Measurements from ENCODE around the gene EXOSC2. TPM values are rescaled to one million over a fixed set of nuclear protein-coding genes. Genes with fewer than 3 reads are reported as not detected.

EXOSC2 gene
- total and polyA plus RNA-seq, 2 experiments from 2014 or later, result 31.0 to 47.4 TPM

- H3K27ac ChIP-seq, result no peak overlapping the region
- no peak for DNase-seq (ENCODE audit: low read depth in 1 of 2, low spot score in 1 of 2)
- no peaks in the 10 kb centered on the region for H3K9me3 ChIP-seq (ENCODE audit: low read depth)
- TF ChIP-seq CTCF (IDR thresholded peaks at IDR 0.05; ENCODE audit: low read depth, low read length), result no peak
- H3K36me3 ChIP-seq, result no peaks in the 10 kb centered on the region
- H3K4me1 ChIP-seq (ENCODE audit: low read depth), result peaks cover 13% of the 10 kb centered on the region
- no peaks in the 10 kb centered on the region for H3K27me3 ChIP-seq
- no peak overlapping the region for H3K4me3 ChIP-seq
These were observed 25.0 kb downstream of the EXOSC2 start for GRCh38 chr9:130718562-130718961.

GRCh38 chr9:130720762-130721161, 27.2 kb downstream of the EXOSC2 start:
- Histone ChIP-seq H3K27me3 (no peaks in the 10 kb centered on the region), H3K9me3 (ENCODE audit: low read depth) (no peaks in the 10 kb centered on the region), H3K4me3 (no peak overlapping the region), H3K4me1 (ENCODE audit: low read depth) (peaks cover 6% of the 10 kb centered on the region), H3K36me3 (no peaks in the 10 kb centered on the region), H3K27ac (no peak overlapping the region)
- no peak for DNase-seq (ENCODE audit: low read depth in 1 of 2, low spot score in 1 of 2)
- no peak for TF ChIP-seq CTCF (IDR thresholded peaks at IDR 0.05; ENCODE audit: low read depth, low read length)

GRCh38 chr9:130728721-130729120, 35.1 kb downstream of the EXOSC2 start:
- peak in 1 of 2 donors; percentile 61 for DNase-seq (ENCODE audit: low read depth in 1 of 2, low spot score in 1 of 2)
- Histone ChIP-seq H3K27me3 (no peaks in the 10 kb centered on the region), H3K9me3 (ENCODE audit: low read depth) (no peaks in the 10 kb centered on the region), H3K27ac (no peak overlapping the region), H3K4me1 (ENCODE audit: low read depth) (no peaks in the 10 kb centered on the region), H3K4me3 (no peak overlapping the region), H3K36me3 (no peaks in the 10 kb centered on the region)
- TF ChIP-seq CTCF (IDR thresholded peaks at IDR 0.05; ENCODE audit: low read depth, low read length), result no peak

GRCh38 chr9:130729145-130729544, 35.6 kb downstream of the EXOSC2 start:
- H3K27me3 ChIP-seq, result no peaks in the 10 kb centered on the region
- no peak for DNase-seq (ENCODE audit: low read depth in 1 of 2, low spot score in 1 of 2)
- H3K27ac ChIP-seq, result no peak overlapping the region
- H3K4me1 ChIP-seq (ENCODE audit: low read depth), result no peaks in the 10 kb centered on the region
- H3K4me3 ChIP-seq, result no peak overlapping the region
- H3K9me3 ChIP-seq (ENCODE audit: low read depth), result no peaks in the 10 kb centered on the region
- H3K36me3 ChIP-seq, result no peaks in the 10 kb centered on the region
- no peak for TF ChIP-seq CTCF (IDR thresholded peaks at IDR 0.05; ENCODE audit: low read depth, low read length)

GRCh38 chr9:130731355-130731754, 37.8 kb downstream of the EXOSC2 start:
- Histone ChIP-seq H3K27ac (no peak overlapping the region), H3K36me3 (no peaks in the 10 kb centered on the region), H3K9me3 (ENCODE audit: low read depth) (no peaks in the 10 kb centered on the region), H3K4me3 (no peak overlapping the region), H3K27me3 (no peaks in the 10 kb centered on the region), H3K4me1 (ENCODE audit: low read depth) (no peaks in the 10 kb centered on the region)
- no peak for DNase-seq (ENCODE audit: low read depth in 1 of 2, low spot score in 1 of 2)
- no peak for TF ChIP-seq CTCF (IDR thresholded peaks at IDR 0.05; ENCODE audit: low read depth, low read length)

- Histone ChIP-seq H3K27ac (no peak overlapping the region), H3K27me3 (no peaks in the 10 kb centered on the region), H3K4me1 (ENCODE audit: low read depth) (no peaks in the 10 kb centered on the region), H3K4me3 (no peak overlapping the region), H3K9me3 (ENCODE audit: low read depth) (no peaks in the 10 kb centered on the region), H3K36me3 (no peaks in the 10 kb centered on the region)
- peak in 1 of 2 donors; percentile 51 for DNase-seq (ENCODE audit: low read depth in 1 of 2, low spot score in 1 of 2)
- TF ChIP-seq CTCF (IDR thresholded peaks at IDR 0.05; ENCODE audit: low read depth, low read length), result no peak
These were observed 38.6 kb downstream of the EXOSC2 start for GRCh38 chr9:130732136-130732535.

Data from cardiac muscle cell (in vitro differentiated cells and primary cell).